IPS-NIHi11 (cell line): ENCODE results near the gene UFL1.

ENCODE experiments used
- DNase-seq: peaks from one replicate; pipeline ENCODE4 v3.0.0; 2012; ENCODE audit warnings: mixed read lengths, low spot score

Gene UFL1

DNA sequence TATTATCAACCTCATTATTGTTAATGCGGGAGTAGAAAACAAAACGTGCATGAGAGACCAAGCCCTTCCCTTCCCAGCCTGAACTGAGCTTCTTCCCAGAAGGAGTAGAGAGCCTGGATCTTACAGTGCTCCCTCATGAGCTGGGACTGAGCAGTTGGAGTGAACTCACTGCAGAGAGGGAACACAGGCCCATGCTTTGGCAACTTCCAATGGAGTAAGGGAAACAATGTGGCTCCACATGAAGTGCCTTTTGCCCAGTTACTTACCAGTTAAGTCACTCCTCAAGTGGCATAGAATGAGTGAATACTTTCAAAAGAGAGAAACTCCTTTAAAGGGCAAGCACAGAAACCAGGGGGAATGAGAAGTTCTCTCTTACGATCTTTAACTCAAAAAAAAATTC, 53.8 kb downstream of the UFL1 start:
- DNase-seq, result no peak

DNA sequence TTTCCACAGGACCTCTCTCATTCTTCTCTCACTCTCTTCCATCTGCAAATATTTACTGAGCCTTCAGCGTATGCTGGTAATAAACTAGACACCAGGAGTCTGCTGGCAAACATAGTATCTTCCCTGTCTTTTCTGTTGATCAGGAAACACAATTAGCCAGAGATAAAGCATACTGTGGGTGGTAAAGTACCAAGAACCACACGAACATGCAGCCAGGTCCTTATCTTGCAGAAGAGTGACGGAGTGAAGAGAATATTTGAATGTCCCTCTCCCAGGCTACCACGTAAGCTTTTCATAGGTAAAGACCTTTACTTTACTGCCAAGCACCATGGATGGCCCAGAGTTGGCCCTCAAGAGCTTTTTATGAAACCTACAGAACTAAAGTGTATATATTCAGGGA, 54.6 kb downstream of the UFL1 start:
- DNase-seq, result no peak

DNA sequence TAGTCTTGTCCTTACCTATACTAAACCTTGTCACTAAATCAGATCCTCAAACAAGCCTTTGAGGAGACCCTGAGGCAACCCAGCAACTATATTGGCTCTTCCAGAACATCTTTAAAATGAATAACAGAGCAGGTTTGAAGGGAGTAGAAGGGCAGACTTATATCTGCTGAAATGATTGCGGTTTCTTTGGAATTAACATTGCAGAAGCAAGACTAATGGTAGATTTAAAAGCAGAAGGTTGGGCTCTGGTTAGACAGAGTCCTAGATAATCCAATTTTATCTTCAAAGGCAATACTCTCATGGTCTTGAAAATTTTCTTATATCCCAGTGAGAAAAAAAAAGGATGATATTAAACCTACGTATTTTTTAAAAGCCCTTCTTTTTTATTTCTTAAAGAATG, 60.4 kb downstream of the UFL1 start:
- no peak for DNase-seq

DNA sequence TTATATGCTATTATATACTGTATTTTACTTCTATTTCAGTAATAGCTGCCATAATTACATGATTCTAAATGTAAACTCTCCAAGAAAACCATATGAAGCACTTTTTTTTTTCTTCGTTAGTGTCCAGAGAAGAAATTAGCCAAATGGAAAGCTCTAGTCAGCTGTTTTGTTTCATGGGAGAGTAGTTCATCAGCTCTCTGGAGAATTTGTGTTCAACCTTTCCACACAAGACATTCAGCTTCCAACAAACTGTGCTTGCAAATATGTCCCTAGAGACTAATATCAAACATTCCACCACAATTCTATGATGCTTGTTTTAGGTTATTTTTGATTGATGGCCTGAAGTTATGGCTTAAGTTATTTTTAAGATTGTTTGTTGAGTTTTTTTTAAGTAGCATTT, 60.8 kb downstream of the UFL1 start:
- DNase-seq, result no peak

DNA sequence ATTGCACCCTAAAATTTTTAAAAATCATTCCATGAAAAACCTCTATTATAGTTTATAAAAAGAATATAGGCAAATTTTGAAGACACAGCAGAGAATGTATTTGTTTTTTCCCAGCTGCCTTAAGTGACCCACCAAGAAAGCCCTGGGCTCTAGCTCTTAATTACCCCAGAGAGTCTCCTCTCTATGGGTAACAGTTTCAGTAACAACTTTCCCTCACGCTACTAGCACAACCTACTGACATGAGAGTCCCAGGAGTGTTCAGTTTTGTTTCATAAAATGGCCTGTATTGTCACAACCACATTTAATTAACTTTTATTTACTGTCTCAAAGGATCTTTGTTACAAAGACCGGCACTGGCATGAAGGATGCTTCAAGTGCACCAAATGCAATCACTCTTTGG, 82.8 kb downstream of the UFL1 start:
- DNase-seq, result no peak
